Keratinocyte (primary cell): ENCODE data around the gene NAMPT.

Source experiments
- CTCF ChIP-seq, 3 experiments: IDR thresholded peaks in 1 of 3; conservative IDR thresholded peaks in 1 of 3; optimal IDR thresholded peaks in 1 of 3; 2 replicates in 2 of 3; 3 replicates in 1 of 3; pipeline versions ENCODE3 to v1.5.1; 2011; ENCODE audit warnings: low read length in 3 of 3, mild to moderate bottlenecking in 3 of 3, moderate library complexity in 2 of 3, control low read depth in 1 of 3, inconsistent platforms in 1 of 3; ENCODE audit not compliant: insufficient read depth in 2 of 3; ENCODE audit errors: extremely low read depth in 1 of 3
- EZH2 ChIP-seq: IDR thresholded peaks from one replicate; pipeline ENCODE4 v1.6.1; 2012; ENCODE audit warnings: inconsistent platforms, mild to moderate bottlenecking, low read length, moderate library complexity

- no peak for TF ChIP-seq CTCF (optimal IDR thresholded peaks at IDR 0.05 in 1 of 3, IDR thresholded peaks at IDR 0.05 in 1 of 3, conservative IDR thresholded peaks at IDR 0.05 in 1 of 3; ENCODE audit: extremely low read depth in 1 of 3, insufficient read depth in 2 of 3, low read length in 3 of 3)
- TF ChIP-seq EZH2: no peak
Observed at GRCh38 chr7:106312906-106313305, 28.1 kb upstream of the NAMPT start.
